GM12892 (cell line): ENCODE data around the gene GABRG3.

Source experiments
- POLR2A ChIP-seq: IDR thresholded peaks from 2 replicates; pipeline ENCODE4 v1.6.1; 2011; ENCODE audit warnings: low read depth, low read length, control low read depth
- POLR2AphosphoS5 ChIP-seq: IDR thresholded peaks from 2 replicates; pipeline ENCODE4 v1.6.1; 2011; ENCODE audit warnings: low read depth, low read length, control low read depth
- TAF1 ChIP-seq: IDR thresholded peaks from 2 replicates; pipeline ENCODE4 v1.6.1; 2011; ENCODE audit warnings: low read depth, mild to moderate bottlenecking, control low read depth, low read length, borderline replicate concordance

- TF ChIP-seq POLR2A, result no peak
- TF ChIP-seq POLR2AphosphoS5, result no peak
- no peak for TF ChIP-seq TAF1
Observed at GRCh38 chr15:27238209-27238608, 267.2 kb downstream of the GABRG3 start.
